ENCODE results near the gene TXNRD2.

TXNRD2 gene

DNA sequence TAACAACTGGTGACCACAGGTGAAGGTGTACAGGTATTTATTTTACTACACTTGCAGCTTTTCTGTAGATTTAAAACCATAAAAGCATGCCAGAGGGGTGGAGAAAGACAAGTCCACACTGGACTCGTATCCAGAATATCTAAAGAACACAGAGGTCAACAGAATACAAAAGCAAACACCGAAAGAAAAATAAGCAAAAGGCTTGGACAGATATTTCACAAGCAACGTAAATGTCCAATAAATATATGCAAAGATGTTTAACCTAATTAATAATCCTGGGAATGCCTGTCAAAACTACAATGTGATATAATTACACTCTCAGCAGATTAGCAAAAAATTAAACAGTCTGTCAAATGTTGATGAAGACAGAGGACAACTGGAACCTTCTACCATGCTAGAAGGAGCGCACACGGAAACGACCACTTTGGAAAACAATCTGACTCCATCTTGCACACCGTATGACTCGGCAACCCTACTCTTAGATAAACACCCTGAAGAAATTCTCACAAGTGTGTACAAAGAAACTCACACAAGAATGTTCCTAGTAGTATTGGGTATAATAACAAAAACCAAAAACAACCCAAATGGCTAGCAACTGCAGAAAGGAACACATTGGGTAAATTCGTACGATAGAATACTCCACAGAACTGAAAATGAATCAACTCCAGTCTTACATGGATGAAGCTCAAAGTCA is 114.1 kb downstream of the TXNRD2 start:
- no peak for TF ChIP-seq SIN3A (IDR thresholded peaks at IDR 0.05; ENCODE audit: borderline replicate concordance, insufficient read depth, low read length)
- TF ChIP-seq TAF1 (IDR thresholded peaks at IDR 0.05; ENCODE audit: borderline replicate concordance, insufficient read depth, low read length): no peak
- no peak for TF ChIP-seq FOXP2 (optimal IDR thresholded peaks at IDR 0.05; ENCODE audit: borderline replicate concordance, extremely low read depth, extremely low read length, insufficient read depth)
- TF ChIP-seq POLR2AphosphoS5 (IDR thresholded peaks at IDR 0.05; ENCODE audit: low read depth, low read length): no peak
- TF ChIP-seq, protein P1, sequence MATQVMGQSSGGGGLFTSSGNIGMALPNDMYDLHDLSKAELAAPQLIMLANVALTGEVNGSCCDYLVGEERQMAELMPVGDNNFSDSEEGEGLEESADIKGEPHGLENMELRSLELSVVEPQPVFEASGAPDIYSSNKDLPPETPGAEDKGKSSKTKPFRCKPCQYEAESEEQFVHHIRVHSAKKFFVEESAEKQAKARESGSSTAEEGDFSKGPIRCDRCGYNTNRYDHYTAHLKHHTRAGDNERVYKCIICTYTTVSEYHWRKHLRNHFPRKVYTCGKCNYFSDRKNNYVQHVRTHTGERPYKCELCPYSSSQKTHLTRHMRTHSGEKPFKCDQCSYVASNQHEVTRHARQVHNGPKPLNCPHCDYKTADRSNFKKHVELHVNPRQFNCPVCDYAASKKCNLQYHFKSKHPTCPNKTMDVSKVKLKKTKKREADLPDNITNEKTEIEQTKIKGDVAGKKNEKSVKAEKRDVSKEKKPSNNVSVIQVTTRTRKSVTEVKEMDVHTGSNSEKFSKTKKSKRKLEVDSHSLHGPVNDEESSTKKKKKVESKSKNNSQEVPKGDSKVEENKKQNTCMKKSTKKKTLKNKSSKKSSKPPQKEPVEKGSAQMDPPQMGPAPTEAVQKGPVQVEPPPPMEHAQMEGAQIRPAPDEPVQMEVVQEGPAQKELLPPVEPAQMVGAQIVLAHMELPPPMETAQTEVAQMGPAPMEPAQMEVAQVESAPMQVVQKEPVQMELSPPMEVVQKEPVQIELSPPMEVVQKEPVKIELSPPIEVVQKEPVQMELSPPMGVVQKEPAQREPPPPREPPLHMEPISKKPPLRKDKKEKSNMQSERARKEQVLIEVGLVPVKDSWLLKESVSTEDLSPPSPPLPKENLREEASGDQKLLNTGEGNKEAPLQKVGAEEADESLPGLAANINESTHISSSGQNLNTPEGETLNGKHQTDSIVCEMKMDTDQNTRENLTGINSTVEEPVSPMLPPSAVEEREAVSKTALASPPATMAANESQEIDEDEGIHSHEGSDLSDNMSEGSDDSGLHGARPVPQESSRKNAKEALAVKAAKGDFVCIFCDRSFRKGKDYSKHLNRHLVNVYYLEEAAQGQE (IDR thresholded peaks at IDR 0.05; ENCODE audit: insufficient read depth in 1 of 2, low read depth in 2 of 2, low read length in 2 of 2): no peak

DNA sequence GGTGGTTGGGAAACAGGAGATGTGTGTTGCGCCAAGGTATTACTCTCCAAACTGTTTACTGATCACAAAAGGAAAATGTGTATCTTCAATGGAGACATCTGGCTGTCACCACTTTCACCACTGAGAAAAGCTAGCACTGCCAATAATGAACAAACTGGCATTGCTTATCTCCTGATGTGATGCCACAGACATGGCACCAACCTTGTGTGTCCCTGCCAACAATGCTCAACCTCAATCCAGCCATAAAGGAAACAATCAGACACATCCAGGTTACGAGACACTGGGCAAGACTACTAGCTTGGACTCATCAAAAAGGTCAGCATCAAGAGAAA is 115.0 kb downstream of the TXNRD2 start:
- TF ChIP-seq POLR2AphosphoS5 (IDR thresholded peaks at IDR 0.05; ENCODE audit: low read depth, low read length) (no peak), SIN3A (IDR thresholded peaks at IDR 0.05; ENCODE audit: borderline replicate concordance, insufficient read depth, low read length) (no peak)

DNA sequence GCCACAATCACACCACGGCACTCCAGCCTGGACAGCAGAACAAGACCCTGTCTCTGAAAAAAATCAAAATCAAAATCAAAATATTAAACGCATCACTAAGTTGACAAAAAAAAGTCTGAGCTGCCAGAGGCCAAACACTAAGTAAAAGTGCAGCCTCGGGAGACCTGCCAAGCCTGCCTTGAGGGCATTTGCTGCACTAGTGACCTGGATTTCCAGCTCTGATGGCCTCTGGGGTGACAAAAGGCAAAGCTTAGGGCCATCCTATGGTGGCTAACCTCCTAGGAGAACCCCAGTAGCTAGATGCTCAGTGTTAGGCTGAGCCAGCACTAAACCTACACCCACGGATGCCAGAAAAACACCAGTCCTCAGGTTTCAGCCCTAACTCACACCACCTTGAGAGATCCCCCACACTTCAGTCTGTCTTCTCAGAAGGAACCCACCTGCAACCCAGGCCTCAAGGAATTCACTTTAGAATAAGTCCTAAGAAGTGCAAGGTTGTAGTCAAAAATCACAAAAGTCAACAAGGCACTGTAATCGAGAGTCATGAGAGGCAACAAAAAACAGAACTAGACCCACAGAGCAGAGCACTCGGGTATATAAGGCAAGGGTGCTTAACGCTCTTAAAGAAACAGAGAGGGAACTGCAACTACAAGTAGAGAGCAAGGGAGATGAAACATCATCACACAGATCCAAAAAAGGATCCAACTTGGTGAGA is 115.6 kb downstream of the TXNRD2 start:
- TF ChIP-seq, protein P1 (IDR thresholded peaks at IDR 0.05; ENCODE audit: insufficient read depth in 1 of 2, low read depth in 2 of 2, low read length in 2 of 2): no peak
- no peak for TF ChIP-seq TAF1 (IDR thresholded peaks at IDR 0.05; ENCODE audit: borderline replicate concordance, insufficient read depth, low read length)
- TF ChIP-seq POLR2AphosphoS5 (IDR thresholded peaks at IDR 0.05; ENCODE audit: low read depth, low read length): no peak
- no peak for TF ChIP-seq SIN3A (IDR thresholded peaks at IDR 0.05; ENCODE audit: borderline replicate concordance, insufficient read depth, low read length)
- no peak for TF ChIP-seq FOXP2 (optimal IDR thresholded peaks at IDR 0.05; ENCODE audit: borderline replicate concordance, extremely low read depth, extremely low read length, insufficient read depth)
